ENCODE results near the gene RAB38. TPM values are rescaled to one million over a fixed set of nuclear protein-coding genes. Genes with fewer than 3 reads are reported as not detected.

Gene RAB38
- total and polyA plus RNA-seq, 9 donors: 0.76 to 3.9 (median 1.6) TPM

- Histone ChIP-seq H3K27me3 (ENCODE audit: control insufficient read depth, insufficient read depth, low read length) (no peaks in the 10 kb centered on the region), H3K36me3 (ENCODE audit: control insufficient read depth, insufficient read depth, low read length) (no peaks in the 10 kb centered on the region), H3K9me3 (replicated peaks; ENCODE audit: control insufficient read depth, low read depth, low read length) (peaks cover 2% of the 10 kb centered on the region), H3K4me3 (ENCODE audit: low read length) (no peak overlapping the region), H3K27ac (ENCODE audit: low read length) (no peak overlapping the region), H3K4me1 (ENCODE audit: control insufficient read depth, insufficient read depth, low read length) (no peaks in the 10 kb centered on the region)
- DNase-seq: peak; percentile 43
- WGBS (ENCODE audit: insufficient coverage): no CpG with 5 or more reads among the region's 2 CpGs
Measured at GRCh38 chr11:88105951-88106350, 69.3 kb downstream of the RAB38 start.

GRCh38 chr11:88105526-88105925 is 69.7 kb downstream of the RAB38 start:
- Histone ChIP-seq H3K36me3 (ENCODE audit: control insufficient read depth, insufficient read depth, low read length) (no peaks in the 10 kb centered on the region), H3K27ac (ENCODE audit: low read length) (no peak overlapping the region), H3K27me3 (ENCODE audit: control insufficient read depth, insufficient read depth, low read length) (no peaks in the 10 kb centered on the region), H3K4me1 (ENCODE audit: control insufficient read depth, insufficient read depth, low read length) (no peaks in the 10 kb centered on the region), H3K4me3 (ENCODE audit: low read length) (no peak overlapping the region), H3K9me3 (replicated peaks; ENCODE audit: control insufficient read depth, low read depth, low read length) (peaks cover 2% of the 10 kb centered on the region)
- whole genome bisulfite sequencing (ENCODE audit: insufficient coverage): 20% methylated on average over 1 of the region's 1 CpG
- no peak for DNase-seq

GRCh38 chr11:88104408-88104807 is 70.8 kb downstream of the RAB38 start:
- DNase-seq: no peak
- no peaks in the 10 kb centered on the region for H3K36me3 ChIP-seq (ENCODE audit: control insufficient read depth, insufficient read depth, low read length)
- H3K9me3 ChIP-seq (replicated peaks; ENCODE audit: control insufficient read depth, low read depth, low read length): peaks cover 2% of the 10 kb centered on the region
- H3K27ac ChIP-seq (ENCODE audit: low read length): no peak overlapping the region
- no peak overlapping the region for H3K4me3 ChIP-seq (ENCODE audit: low read length)
- H3K4me1 ChIP-seq (ENCODE audit: control insufficient read depth, insufficient read depth, low read length): no peaks in the 10 kb centered on the region
- no peaks in the 10 kb centered on the region for H3K27me3 ChIP-seq (ENCODE audit: control insufficient read depth, insufficient read depth, low read length)

GRCh38 chr11:88103337-88104206 is 71.7 kb downstream of the RAB38 start:
- no peak overlapping the region for H3K4me3 ChIP-seq (ENCODE audit: low read length)
- no peaks in the 10 kb centered on the region for H3K36me3 ChIP-seq (ENCODE audit: control insufficient read depth, insufficient read depth, low read length)
- no peak overlapping the region for H3K27ac ChIP-seq (ENCODE audit: low read length)
- H3K4me1 ChIP-seq (ENCODE audit: control insufficient read depth, insufficient read depth, low read length): no peaks in the 10 kb centered on the region
- DNase-seq: no peak
- H3K9me3 ChIP-seq (replicated peaks; ENCODE audit: control insufficient read depth, low read depth, low read length): no peaks in the 10 kb centered on the region
- H3K27me3 ChIP-seq (ENCODE audit: control insufficient read depth, insufficient read depth, low read length): no peaks in the 10 kb centered on the region
- 85% methylated on average over 5 of the region's 9 CpGs for WGBS (ENCODE audit: insufficient coverage)

- no peaks in the 10 kb centered on the region for H3K4me1 ChIP-seq (ENCODE audit: control insufficient read depth, insufficient read depth, low read length)
- H3K4me3 ChIP-seq (ENCODE audit: low read length): no peak overlapping the region
- no peak overlapping the region for H3K27ac ChIP-seq (ENCODE audit: low read length)
- WGBS (ENCODE audit: insufficient coverage): 79% methylated on average over 2 of the region's 3 CpGs
- no peaks in the 10 kb centered on the region for H3K9me3 ChIP-seq (replicated peaks; ENCODE audit: control insufficient read depth, low read depth, low read length)
- H3K27me3 ChIP-seq (ENCODE audit: control insufficient read depth, insufficient read depth, low read length): no peaks in the 10 kb centered on the region
- DNase-seq: no peak
- no peaks in the 10 kb centered on the region for H3K36me3 ChIP-seq (ENCODE audit: control insufficient read depth, insufficient read depth, low read length)
Measured at GRCh38 chr11:88102598-88102934, 72.7 kb downstream of the RAB38 start.

- Histone ChIP-seq H3K9me3 (replicated peaks; ENCODE audit: control insufficient read depth, low read depth, low read length) (no peaks in the 10 kb centered on the region), H3K4me3 (ENCODE audit: low read length) (no peak overlapping the region), H3K4me1 (ENCODE audit: control insufficient read depth, insufficient read depth, low read length) (no peaks in the 10 kb centered on the region), H3K27ac (ENCODE audit: low read length) (no peak overlapping the region), H3K27me3 (ENCODE audit: control insufficient read depth, insufficient read depth, low read length) (no peaks in the 10 kb centered on the region), H3K36me3 (ENCODE audit: control insufficient read depth, insufficient read depth, low read length) (no peaks in the 10 kb centered on the region)
- no peak for DNase-seq
- 93% methylated on average over 2 of the region's 3 CpGs for WGBS (ENCODE audit: insufficient coverage)
Measured at GRCh38 chr11:88101881-88102597, 73.2 kb downstream of the RAB38 start.

- Histone ChIP-seq H3K36me3 (ENCODE audit: control insufficient read depth, insufficient read depth, low read length) (no peaks in the 10 kb centered on the region), H3K27ac (ENCODE audit: low read length) (no peak overlapping the region), H3K9me3 (replicated peaks; ENCODE audit: control insufficient read depth, low read depth, low read length) (no peaks in the 10 kb centered on the region), H3K4me1 (ENCODE audit: control insufficient read depth, insufficient read depth, low read length) (no peaks in the 10 kb centered on the region), H3K27me3 (ENCODE audit: control insufficient read depth, insufficient read depth, low read length) (no peaks in the 10 kb centered on the region), H3K4me3 (ENCODE audit: low read length) (no peak overlapping the region)
- DNase-seq: peak; percentile 59
- no CpG with 5 or more reads among the region's 6 CpGs for WGBS (ENCODE audit: insufficient coverage)
Measured at GRCh38 chr11:88100151-88100550, 75.1 kb downstream of the RAB38 start.

- Histone ChIP-seq H3K27me3 (ENCODE audit: control insufficient read depth, insufficient read depth, low read length) (no peaks in the 10 kb centered on the region), H3K27ac (ENCODE audit: low read length) (no peak overlapping the region), H3K9me3 (replicated peaks; ENCODE audit: control insufficient read depth, low read depth, low read length) (no peaks in the 10 kb centered on the region), H3K4me3 (ENCODE audit: low read length) (no peak overlapping the region), H3K4me1 (ENCODE audit: control insufficient read depth, insufficient read depth, low read length) (no peaks in the 10 kb centered on the region), H3K36me3 (ENCODE audit: control insufficient read depth, insufficient read depth, low read length) (no peaks in the 10 kb centered on the region)
- DNase-seq: no peak
Measured at GRCh38 chr11:88098289-88098688, 77.0 kb downstream of the RAB38 start.

- Histone ChIP-seq H3K4me1 (ENCODE audit: control insufficient read depth, insufficient read depth, low read length) (no peaks in the 10 kb centered on the region), H3K9me3 (replicated peaks; ENCODE audit: control insufficient read depth, low read depth, low read length) (no peaks in the 10 kb centered on the region)
- WGBS (ENCODE audit: insufficient coverage): no CpG with 5 or more reads among the region's 1 CpG
Measured at GRCh38 chr11:88089134-88089533, 86.1 kb downstream of the RAB38 start.

GRCh38 chr11:88087337-88087736 is 87.9 kb downstream of the RAB38 start:
- no peaks in the 10 kb centered on the region for H3K27me3 ChIP-seq (ENCODE audit: control insufficient read depth, insufficient read depth, low read length)
- no peak overlapping the region for H3K27ac ChIP-seq (ENCODE audit: low read length)
- H3K4me3 ChIP-seq (ENCODE audit: low read length): no peak overlapping the region
- H3K36me3 ChIP-seq (ENCODE audit: control insufficient read depth, insufficient read depth, low read length): no peaks in the 10 kb centered on the region
- 79% methylated on average over 3 of the region's 3 CpGs for WGBS (ENCODE audit: insufficient coverage)
- peak; percentile 48 for DNase-seq
- no peaks in the 10 kb centered on the region for H3K4me1 ChIP-seq (ENCODE audit: control insufficient read depth, insufficient read depth, low read length)
- no peaks in the 10 kb centered on the region for H3K9me3 ChIP-seq (replicated peaks; ENCODE audit: control insufficient read depth, low read depth, low read length)

More at GRCh38 chr11:88089134-88089533, 86.1 kb downstream of the RAB38 start:
- Histone ChIP-seq H3K27me3 (ENCODE audit: control insufficient read depth, insufficient read depth, low read length) (no peaks in the 10 kb centered on the region), H3K36me3 (ENCODE audit: control insufficient read depth, insufficient read depth, low read length) (no peaks in the 10 kb centered on the region), H3K27ac (ENCODE audit: low read length) (no peak overlapping the region), H3K4me3 (ENCODE audit: low read length) (no peak overlapping the region)
- no peak for DNase-seq
